ENCODE results near the gene EZH1.

GRCh38 chr17:42751628-42752027 lies 6.8 kb upstream of the EZH1 start:
- no peak for TF ChIP-seq POLR2A (IDR thresholded peaks at IDR 0.05)
- TF ChIP-seq CTCF (IDR thresholded peaks at IDR 0.05), result no peak

All from uterus (tissue), 2 donors.